Measurements from ENCODE around the gene LTBP3. TPM values are rescaled to one million over a fixed set of nuclear protein-coding genes. Genes with fewer than 3 reads are reported as not detected.
A peak's percentile ranks its signal among the peaks of the same experiment; 100 is the strongest.
"Not testable (repeated sequence)": the region's sequence is repeated elsewhere in the genome, so short reads cannot be mapped to it uniquely, and the experiment has no call there.

LTBP3 gene
- total RNA-seq, 1 experiment from 2014 or later = 1.8 TPM

DNA sequence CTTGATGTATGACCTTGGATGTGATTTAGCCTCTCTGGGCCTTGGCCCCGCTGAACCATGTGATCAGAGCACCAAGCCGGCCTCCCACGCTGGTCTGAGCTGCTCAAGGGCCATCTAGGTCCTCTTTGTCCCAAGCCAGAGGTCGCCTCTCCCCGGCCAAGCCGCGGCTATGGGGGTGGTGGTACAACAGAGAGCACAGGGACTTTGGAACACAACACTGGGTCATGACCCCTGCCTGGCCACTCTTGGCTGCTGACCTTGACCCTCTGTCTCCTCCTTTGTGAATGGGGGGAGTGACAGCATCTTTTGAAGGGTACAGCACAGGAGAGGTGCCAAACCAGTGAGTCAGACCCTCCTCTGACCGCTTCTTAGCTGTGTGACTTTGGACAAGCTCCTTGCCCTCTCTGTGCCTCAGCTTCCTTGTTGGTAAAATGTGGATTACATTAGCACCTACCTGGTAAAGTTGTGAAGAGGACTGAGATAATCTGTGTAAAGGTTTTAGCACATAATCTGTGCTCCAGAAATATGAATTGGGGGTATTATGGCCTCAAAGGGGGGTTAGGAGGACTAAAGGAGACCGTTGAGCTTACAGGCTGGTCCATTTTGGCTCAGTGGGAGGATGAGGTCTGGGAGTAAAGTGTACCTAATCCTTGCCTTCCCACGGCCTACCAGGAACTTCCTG is 28.5 kb downstream of the LTBP3 start:
- no peak for DNase-seq (ENCODE audit: low read depth, low spot score)
- in situ Hi-C loops (cut with HindIII; ENCODE audit: low pct_unique_long_range_greater_than_20kb, low sequenced_read_pairs) = no loop called here

- DNase-seq (ENCODE audit: low read depth, low spot score) = no peak
- in situ Hi-C loops (cut with HindIII; ENCODE audit: low pct_unique_long_range_greater_than_20kb, low sequenced_read_pairs) = no loop called here
Measured at GRCh38 chr11:65528819-65529350, 29.3 kb downstream of the LTBP3 start.

- in situ Hi-C loops (cut with HindIII; ENCODE audit: low pct_unique_long_range_greater_than_20kb, low sequenced_read_pairs) = no loop called here
- DNase-seq (ENCODE audit: low read depth, low spot score) = no peak
Measured at GRCh38 chr11:65526744-65527143, 31.4 kb downstream of the LTBP3 start.

DNA sequence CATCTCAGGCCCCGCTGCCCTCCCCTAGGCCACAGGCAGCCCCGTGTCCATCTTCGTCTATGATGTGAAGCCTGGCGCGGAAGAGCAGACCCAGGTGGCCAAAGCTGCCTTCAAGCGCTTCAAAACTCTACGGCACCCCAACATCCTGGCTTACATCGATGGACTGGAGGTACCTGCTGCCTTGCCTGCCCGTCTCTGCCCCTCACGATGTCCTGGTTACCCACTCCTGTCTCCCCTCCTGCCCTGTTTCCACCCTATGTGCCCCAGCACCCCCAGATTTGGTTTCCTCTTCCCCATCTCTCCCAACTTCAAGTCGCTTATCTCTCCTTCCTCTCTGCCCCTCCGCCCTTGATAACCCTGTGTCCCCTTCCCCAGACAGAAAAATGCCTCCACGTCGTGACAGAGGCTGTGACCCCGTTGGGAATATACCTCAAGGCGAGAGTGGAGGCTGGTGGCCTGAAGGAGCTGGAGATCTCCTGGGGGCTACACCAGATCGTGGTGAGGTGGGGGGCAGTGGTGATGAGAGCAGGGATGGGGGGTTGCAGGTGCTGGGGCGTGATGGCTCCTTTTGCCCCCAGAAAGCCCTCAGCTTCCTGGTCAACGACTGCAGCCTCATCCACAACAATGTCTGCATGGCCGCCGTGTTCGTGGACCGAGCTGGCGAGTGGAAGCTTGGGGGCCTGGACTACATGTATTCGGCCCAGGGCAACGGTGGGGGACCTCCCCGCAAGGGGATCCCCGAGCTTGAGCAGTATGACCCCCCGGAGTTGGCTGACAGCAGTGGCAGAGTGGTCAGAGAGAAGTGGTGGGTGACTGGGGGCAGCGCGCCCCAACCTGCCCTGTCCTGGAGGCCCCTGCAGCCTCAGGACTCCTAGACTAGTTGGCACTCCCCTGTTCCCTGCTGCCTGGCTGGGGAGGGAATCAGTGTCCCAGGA is 32.3 kb downstream of the LTBP3 start:
- in situ Hi-C loops (cut with HindIII; ENCODE audit: low pct_unique_long_range_greater_than_20kb, low sequenced_read_pairs) = no loop called here
- no peak for DNase-seq (ENCODE audit: low read depth, low spot score)

DNA sequence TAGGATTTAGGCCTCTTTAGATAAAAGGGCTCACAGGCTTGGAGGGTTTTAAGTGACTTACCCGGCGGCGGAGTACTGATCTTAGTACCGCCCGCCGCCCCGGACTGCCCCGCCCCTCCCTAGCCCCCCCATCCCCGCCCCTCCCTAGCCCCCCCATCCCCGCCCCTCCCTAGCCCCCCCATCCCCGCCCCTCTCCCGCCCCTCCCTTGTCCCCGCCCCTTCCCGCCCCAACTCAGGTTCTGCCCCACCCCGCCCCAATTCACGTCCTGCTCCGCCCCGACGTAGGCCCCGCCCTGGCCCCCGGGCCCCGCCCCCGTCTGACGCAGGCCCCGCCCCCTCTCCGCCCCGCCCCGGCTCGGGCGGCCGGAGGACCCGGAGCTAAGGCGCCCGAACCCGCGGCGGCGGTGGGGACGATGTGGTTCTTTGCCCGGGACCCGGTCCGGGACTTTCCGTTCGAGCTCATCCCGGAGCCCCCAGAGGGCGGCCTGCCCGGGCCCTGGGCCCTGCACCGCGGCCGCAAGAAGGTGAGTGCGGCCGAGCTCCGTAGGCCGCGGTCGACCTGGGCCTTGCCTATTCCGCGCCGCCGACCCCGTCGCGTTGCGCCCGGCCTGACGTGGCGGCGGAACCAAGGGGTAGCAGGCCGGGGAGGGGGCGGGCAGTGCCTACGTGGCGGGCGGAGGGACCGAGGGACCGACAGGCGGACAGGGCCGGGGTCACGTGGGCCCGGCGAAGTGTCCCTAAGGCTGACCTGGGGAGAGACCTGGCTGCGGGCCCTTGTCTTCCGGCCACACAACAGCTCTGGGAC is 33.2 kb downstream of the LTBP3 start, which contains the start of gene SCYL1:
TSS of gene SCYL1 (plus strand) at position 343 of the 805 bp plus-strand sequence. CDS start at position 414, 71 bp downstream.
- peak; percentile 58 for DNase-seq (ENCODE audit: low read depth, low spot score)
- in situ Hi-C loops (cut with HindIII; ENCODE audit: low pct_unique_long_range_greater_than_20kb, low sequenced_read_pairs) = no loop called here

- in situ Hi-C loops (cut with HindIII; ENCODE audit: low pct_unique_long_range_greater_than_20kb, low sequenced_read_pairs) = no loop called here
- DNase-seq (ENCODE audit: low read depth, low spot score) = peak; percentile 6
Measured at GRCh38 chr11:65524014-65524740, 34.0 kb downstream of the LTBP3 start.

- in situ Hi-C loops (cut with HindIII; ENCODE audit: low pct_unique_long_range_greater_than_20kb, low sequenced_read_pairs) = not testable (repeated sequence)
Measured at GRCh38 chr11:65523631-65523968, 34.6 kb downstream of the LTBP3 start.

DNA sequence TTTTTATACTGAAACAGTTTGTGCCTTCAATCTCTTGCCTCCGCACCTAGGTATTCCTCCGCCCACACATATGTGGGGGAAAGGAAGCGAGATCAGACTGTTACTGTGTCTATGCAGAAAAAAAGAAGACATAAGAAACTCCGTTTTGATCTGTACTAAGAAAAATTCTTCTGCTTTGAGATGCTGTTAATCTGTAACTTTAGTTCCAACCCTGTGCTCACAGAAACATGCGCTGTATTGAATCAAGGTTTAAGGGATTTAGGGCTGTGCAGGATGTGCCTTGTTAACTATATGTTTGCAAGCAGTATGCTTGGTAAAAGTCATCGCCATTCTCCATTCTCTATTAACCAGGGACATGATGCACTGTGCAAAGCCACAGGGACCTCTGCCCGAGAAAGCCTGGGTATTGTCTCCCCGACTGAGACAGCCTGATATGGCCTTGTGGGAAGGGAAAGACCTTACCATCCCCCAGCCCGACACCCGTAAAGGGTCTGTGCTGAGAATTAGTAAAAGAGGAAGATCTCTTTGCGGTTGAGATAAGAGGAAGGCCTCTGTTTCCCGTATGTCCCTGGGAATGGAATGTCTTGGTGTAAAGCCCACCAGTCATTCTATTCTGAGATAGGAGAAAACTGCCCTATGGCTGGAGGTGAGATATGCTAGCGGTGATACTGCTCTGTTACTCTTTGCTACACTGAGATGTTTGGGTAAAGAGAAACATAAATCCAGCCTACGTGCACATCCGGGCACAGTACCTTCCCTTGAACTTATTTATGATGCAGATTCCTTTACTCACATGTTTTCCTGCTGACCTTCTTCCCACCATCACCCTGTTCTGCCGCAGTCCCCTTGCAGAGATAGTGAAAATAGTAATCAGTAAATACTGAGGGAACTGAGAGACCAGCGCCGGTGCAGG is 35.2 kb downstream of the LTBP3 start:
- in situ Hi-C loops (cut with HindIII; ENCODE audit: low pct_unique_long_range_greater_than_20kb, low sequenced_read_pairs) = not testable (repeated sequence)

More at GRCh38 chr11:65523631-65523968, 34.6 kb downstream of the LTBP3 start:
- DNase-seq (ENCODE audit: low read depth, low spot score) = not testable (repeated sequence)

GRCh38 chr11:65521777-65522521 is 36.2 kb downstream of the LTBP3 start:
- in situ Hi-C loops (cut with HindIII; ENCODE audit: low pct_unique_long_range_greater_than_20kb, low sequenced_read_pairs); DNase-seq (ENCODE audit: low read depth, low spot score): not testable (repeated sequence)

More for the DNA sequence above, 35.2 kb downstream of the LTBP3 start:
- not testable (repeated sequence) for DNase-seq (ENCODE audit: low read depth, low spot score)

DNA sequence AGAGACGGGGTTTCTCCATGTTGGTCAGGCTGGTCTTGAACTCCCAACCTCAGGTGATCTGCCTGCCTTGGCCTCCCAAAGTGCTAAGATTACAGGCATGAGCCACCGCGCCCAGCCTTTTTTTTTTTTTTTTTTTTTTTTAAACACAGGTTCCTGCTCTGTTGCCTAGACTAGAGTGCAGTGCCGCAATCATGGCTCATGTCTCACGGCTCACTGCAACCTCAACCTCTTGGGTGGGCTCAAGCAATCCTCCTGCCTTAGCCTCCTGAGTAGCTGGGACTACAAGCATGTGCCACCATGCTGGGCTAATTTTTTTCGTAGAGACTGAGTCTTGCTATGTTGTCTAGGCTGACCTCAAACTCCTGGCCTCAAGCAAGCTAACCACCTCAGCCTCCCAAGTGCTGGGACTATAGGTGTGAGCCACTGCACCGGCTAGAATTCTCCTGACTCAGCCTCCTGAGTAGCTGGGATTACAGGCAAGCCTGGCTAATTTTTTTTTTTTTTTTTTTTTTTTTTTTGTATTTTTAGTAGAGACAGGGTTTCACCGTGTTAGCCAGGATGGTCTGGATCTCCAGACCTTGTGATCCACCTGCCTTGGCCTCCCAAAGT is 39.1 kb downstream of the LTBP3 start:
- DNase-seq (ENCODE audit: low read depth, low spot score); in situ Hi-C loops (cut with HindIII; ENCODE audit: low pct_unique_long_range_greater_than_20kb, low sequenced_read_pairs): not testable (repeated sequence)

DNA sequence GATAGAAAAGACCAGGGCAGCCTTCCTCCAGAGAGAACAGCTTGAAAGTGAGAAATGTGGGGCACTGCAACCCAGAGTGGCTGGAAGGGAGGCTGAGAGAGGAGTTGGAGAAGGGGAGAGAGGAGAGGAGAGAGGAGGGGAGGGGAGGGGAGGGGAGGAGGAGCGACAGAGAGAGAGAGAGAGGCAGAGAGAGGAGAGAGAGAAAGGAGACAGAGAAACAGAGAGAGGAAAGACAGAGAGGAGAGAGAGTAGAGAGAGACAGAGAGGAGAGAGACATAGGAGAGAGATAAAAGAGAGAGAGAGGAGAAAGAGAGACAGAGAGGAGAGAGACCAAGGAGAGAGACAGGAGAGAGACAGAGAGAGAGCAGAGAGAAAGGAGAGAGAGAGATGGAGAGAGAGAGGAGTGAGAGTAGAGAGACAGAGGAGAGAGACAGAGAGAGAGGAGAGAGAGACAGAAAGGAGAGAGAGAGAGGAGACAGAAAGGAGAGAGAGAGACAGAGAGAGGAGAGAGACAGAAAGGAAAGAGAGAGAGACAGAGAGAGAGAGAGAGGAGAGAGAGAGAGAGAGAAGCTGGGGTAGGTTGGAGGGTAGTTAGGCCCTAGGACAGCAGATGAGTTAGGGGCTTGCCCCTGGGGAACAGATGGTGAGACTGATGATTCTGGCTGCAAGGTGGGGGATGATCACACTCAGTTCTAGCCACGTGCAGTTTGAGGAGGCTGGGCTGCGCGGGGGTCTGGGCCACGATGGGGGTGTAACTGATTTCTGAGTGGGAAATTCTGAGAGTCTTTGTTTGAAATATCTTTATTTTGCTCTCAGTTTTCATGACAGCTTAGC is 41.8 kb downstream of the LTBP3 start:
- in situ Hi-C loops (cut with HindIII; ENCODE audit: low pct_unique_long_range_greater_than_20kb, low sequenced_read_pairs) = no loop called here
- no peak for DNase-seq (ENCODE audit: low read depth, low spot score)

- in situ Hi-C loops (cut with HindIII; ENCODE audit: low pct_unique_long_range_greater_than_20kb, low sequenced_read_pairs); DNase-seq (ENCODE audit: low read depth, low spot score): not testable (repeated sequence)
Measured at GRCh38 chr11:65512311-65512710, 45.8 kb downstream of the LTBP3 start.

- no peak for DNase-seq (ENCODE audit: low read depth, low spot score)
- in situ Hi-C loops (cut with HindIII; ENCODE audit: low pct_unique_long_range_greater_than_20kb, low sequenced_read_pairs) = no loop called here
Measured at GRCh38 chr11:65506772-65507505, 51.2 kb downstream of the LTBP3 start.

DNA sequence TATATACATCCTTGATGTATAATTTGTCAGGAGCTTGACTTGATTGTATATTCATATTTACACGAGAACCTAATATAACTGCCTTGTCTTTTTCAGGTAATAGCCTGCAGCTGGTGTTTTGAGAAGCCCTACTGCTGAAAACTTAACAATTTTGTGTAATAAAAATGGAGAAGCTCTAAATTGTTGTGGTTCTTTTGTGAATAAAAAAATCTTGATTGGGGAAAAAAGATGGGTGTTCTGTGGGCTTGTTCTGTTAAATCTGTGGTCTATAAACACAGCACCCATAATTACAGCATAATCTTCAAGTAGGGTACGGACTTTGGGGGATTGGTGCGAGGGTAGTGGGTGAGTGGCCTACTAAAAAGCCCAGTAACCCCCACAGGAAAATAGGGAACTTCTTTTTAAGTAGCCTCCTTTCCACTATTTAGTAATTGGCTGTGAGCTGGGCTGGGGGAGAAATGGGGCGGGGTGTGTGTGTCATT is 51.8 kb downstream of the LTBP3 start:
- in situ Hi-C loops (cut with HindIII; ENCODE audit: low pct_unique_long_range_greater_than_20kb, low sequenced_read_pairs) = no loop called here
- DNase-seq (ENCODE audit: low read depth, low spot score) = no peak
